A673 (cell line): ENCODE data around the gene GRM1. TPM values are rescaled to one million over a fixed set of nuclear protein-coding genes. Genes with fewer than 3 reads are reported as not detected.

Experiments used
- BruUV-seq: library from RNA; stranded (reverse); fragments of 400-500 nt; replicated peaks from 2 replicates; lab custom pipeline; 2021; lab: Mats Ljungman, UMichigan
- CTCF ChIA-PET: fragments of 300-600 bp; sonication (Branson Sonifier 250); formaldehyde crosslinking; loops from one replicate; lab custom pipeline; 2022; ENCODE audit warnings: antibody characterized with exemption; lab: Charles Lee
- POLR2A ChIA-PET: fragments of 300-600 bp; sonication (Branson Sonifier 250); formaldehyde crosslinking; loops from one replicate; lab custom pipeline; 2022; ENCODE audit warnings: antibody characterized with exemption; ENCODE audit not compliant: low non-redundant PET; lab: Charles Lee
- DNase-seq: peaks from one replicate; pipeline ENCODE4 v3.0.0-alpha.2; 2015; ENCODE audit warnings: low spot score
- H3K27ac ChIP-seq: fragments of 200-600 bp; sonication (generic); 2 replicates; pipeline ENCODE4 v1.5.1; 2016; ENCODE audit warnings: mixed run types, low read depth, mild to moderate bottlenecking, mixed read lengths, antibody characterized with exemption, low read length; ENCODE audit not compliant: poor library complexity, severe bottlenecking
- H3K27me3 ChIP-seq: fragments of 200-600 bp; sonication (generic); replicated peaks from 2 replicates; pipeline ENCODE4 v1.6.1; 2017; ENCODE audit warnings: mixed run types, low read depth, mild to moderate bottlenecking, mixed read lengths, antibody characterized with exemption, low read length; ENCODE audit not compliant: insufficient read depth, poor library complexity
- H3K36me3 ChIP-seq: fragments of 200-600 bp; sonication (generic); 2 replicates; pipeline ENCODE4 v1.6.1; 2016; ENCODE audit warnings: mixed run types, mild to moderate bottlenecking, mixed read lengths, antibody characterized with exemption, low read length; ENCODE audit not compliant: insufficient read depth, poor library complexity, severe bottlenecking
- H3K4me1 ChIP-seq: fragments of 200-600 bp; sonication (generic); 2 replicates; pipeline ENCODE4 v1.6.1; 2017; ENCODE audit warnings: mixed run types, mild to moderate bottlenecking, mixed read lengths, antibody characterized with exemption, low read length; ENCODE audit not compliant: insufficient read depth, poor library complexity, severe bottlenecking
- H3K4me3 ChIP-seq: fragments of 200-600 bp; sonication (generic); 2 replicates; pipeline ENCODE4 v1.5.1; 2016; ENCODE audit warnings: low read depth, mixed run types, mild to moderate bottlenecking, mixed read lengths, low read length; ENCODE audit not compliant: poor library complexity, severe bottlenecking
- H3K9me3 ChIP-seq: fragments of 200-600 bp; sonication (generic); 2 replicates; pipeline ENCODE4 v1.6.1; 2016; ENCODE audit warnings: mixed run types, low read depth, mild to moderate bottlenecking, mixed read lengths, antibody characterized with exemption, low read length; ENCODE audit not compliant: poor library complexity, severe bottlenecking
- EZH2 ChIP-seq: fragments of 200-600 bp; sonication (generic); IDR thresholded peaks from 2 replicates; pipeline ENCODE4 v1.6.1; 2017; ENCODE audit warnings: borderline replicate concordance, low read depth, mild to moderate bottlenecking, mixed read lengths, antibody characterized with exemption, low read length; ENCODE audit not compliant: poor library complexity, severe bottlenecking
- intact Hi-C: fragments of 100-400 bp; cut with micrococcal nuclease; formaldehyde crosslinking; loops from one replicate; pipeline ENCODE4 v1.10.0; 2022; ENCODE audit not compliant: unreplicated experiment
- total RNA-seq: library from RNA; stranded (reverse); gene quantifications from 2 replicates; pipeline ENCODE4 v1.2.3, GENCODE V29; 2021
- TF ChIP-seq, protein P1 (sequence below): fragments of 300-800, 200-600 bp; sonication (generic); conservative IDR thresholded peaks from 2 replicates; pipeline ENCODE4 v1.5.1; 2017; ENCODE audit warnings: low read depth, mild to moderate bottlenecking, antibody characterized with exemption, low read length, moderate library complexity, mixed read lengths

Gene GRM1
- total RNA-seq, 1 experiment from 2014 or later: 0.11 TPM

DNA sequence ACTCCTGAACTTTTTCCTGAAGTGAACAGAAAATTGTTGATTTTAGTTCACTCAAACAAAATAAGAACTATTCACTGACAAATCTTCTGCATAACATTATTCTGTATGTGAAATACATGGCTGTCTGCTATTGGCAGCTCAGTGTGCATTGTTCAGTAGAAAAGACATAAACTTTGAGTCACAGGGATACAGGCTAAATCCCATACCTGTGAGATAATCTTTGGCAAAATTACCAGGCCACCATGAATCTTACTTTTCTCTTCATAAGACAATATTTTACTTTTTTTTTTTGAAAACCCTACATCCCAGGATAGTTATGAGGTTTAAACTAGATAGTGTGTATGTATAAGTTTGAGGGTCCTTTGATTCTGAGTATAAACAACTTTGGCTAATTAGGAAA, 224.8 kb downstream of the GRM1 start:
- Histone ChIP-seq H3K4me3 (no peak overlapping the region), H3K9me3 (no peaks in the 10 kb centered on the region), H3K4me1 (no peaks in the 10 kb centered on the region), H3K27me3 (no peaks in the 10 kb centered on the region), H3K27ac (no peak overlapping the region), H3K36me3 (no peaks in the 10 kb centered on the region)
- DNase-seq: no peak
- no peak for TF ChIP-seq EZH2
- TF ChIP-seq, protein P1, sequence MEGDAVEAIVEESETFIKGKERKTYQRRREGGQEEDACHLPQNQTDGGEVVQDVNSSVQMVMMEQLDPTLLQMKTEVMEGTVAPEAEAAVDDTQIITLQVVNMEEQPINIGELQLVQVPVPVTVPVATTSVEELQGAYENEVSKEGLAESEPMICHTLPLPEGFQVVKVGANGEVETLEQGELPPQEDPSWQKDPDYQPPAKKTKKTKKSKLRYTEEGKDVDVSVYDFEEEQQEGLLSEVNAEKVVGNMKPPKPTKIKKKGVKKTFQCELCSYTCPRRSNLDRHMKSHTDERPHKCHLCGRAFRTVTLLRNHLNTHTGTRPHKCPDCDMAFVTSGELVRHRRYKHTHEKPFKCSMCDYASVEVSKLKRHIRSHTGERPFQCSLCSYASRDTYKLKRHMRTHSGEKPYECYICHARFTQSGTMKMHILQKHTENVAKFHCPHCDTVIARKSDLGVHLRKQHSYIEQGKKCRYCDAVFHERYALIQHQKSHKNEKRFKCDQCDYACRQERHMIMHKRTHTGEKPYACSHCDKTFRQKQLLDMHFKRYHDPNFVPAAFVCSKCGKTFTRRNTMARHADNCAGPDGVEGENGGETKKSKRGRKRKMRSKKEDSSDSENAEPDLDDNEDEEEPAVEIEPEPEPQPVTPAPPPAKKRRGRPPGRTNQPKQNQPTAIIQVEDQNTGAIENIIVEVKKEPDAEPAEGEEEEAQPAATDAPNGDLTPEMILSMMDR: no peak
- BruUV-seq: no TSS peak
- ChIA-PET CTCF (no interaction called here), POLR2A (no interaction called here)
- intact Hi-C loops: no loop called here

DNA sequence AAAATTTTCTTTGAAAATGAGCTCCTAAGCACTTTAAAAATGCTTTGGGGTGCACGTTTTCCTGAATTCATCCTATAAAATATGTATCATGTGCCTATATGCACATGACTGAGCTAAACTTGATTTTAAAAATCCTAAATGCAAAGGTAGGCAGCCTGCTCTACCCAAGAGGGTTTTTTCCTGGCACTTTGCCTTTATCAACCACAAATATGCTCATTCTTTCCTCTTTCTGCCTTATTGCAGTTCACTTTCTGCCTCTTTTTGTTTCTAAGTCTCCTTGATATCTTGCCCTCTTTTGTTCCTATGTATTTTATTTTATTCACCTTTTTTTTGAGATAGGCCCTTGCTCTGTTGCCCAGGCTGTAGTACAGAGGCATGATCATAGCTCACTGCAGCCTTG, 229.3 kb downstream of the GRM1 start:
- BruUV-seq: no TSS peak
- DNase-seq: no peak

DNA sequence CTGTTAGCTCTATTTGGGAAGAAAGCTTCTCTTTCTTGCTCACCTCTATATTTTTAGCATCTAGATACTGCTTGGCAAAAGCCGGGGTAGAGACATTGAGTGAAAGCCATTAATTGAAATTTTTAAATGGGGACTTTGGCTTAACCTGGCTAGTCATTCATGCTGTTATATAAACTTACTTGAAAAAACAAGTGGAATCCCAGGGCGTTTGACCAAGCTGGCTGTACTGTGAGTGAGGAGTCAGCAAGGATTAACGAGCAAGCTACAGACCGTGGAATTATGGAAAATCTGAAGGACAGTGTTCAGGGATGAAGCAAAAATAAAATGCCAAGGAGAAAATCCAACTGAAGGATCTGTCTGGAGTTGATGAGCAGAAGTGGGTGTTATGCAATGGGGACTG, 232.0 kb downstream of the GRM1 start:
- TF ChIP-seq EZH2: no peak
- TF ChIP-seq, protein P1: no peak
- BruUV-seq: no TSS peak
- Histone ChIP-seq H3K9me3 (no peaks in the 10 kb centered on the region), H3K27me3 (no peaks in the 10 kb centered on the region), H3K36me3 (no peaks in the 10 kb centered on the region), H3K4me1 (no peaks in the 10 kb centered on the region), H3K4me3 (no peak overlapping the region), H3K27ac (no peak overlapping the region)
- ChIA-PET CTCF (no interaction called here), POLR2A (no interaction called here)
- intact Hi-C loops: no loop called here
- DNase-seq: no peak

More for the DNA sequence above, 229.3 kb downstream of the GRM1 start:
- TF ChIP-seq, protein P1: no peak
- no peak for TF ChIP-seq EZH2
- intact Hi-C loops: no loop called here
- Histone ChIP-seq H3K4me3 (no peak overlapping the region), H3K27ac (no peak overlapping the region), H3K4me1 (no peaks in the 10 kb centered on the region), H3K9me3 (no peaks in the 10 kb centered on the region), H3K27me3 (no peaks in the 10 kb centered on the region), H3K36me3 (no peaks in the 10 kb centered on the region)
- CTCF ChIA-PET: no interaction called here
- POLR2A ChIA-PET: interaction anchor here (0.5 kb wide), 1 partner anchor 76 kb away, joined by 6 read pairs; no protein-coding TSS in a partner anchor
